K562 (cell line): Measurements from ENCODE around the gene SERHL2. TPM values are rescaled to one million over a fixed set of nuclear protein-coding genes. Genes with fewer than 3 reads are reported as not detected.

Source experiments
- ATAC-seq: fragments of 200-7000 bp; cut with Tn5 transposase; 3 replicates; pipeline ENCODE4 v1.9.1; 2020; ENCODE audit warnings: moderate library complexity
- BruUV-seq: library from RNA; stranded (reverse); fragments of 400-500 nt; replicated peaks from 2 replicates; lab custom pipeline; 2021; lab: Mats Ljungman, UMichigan
- CTCF ChIA-PET: fragments of 300-600 bp; formaldehyde crosslinking; extraction: SDS; loops from one replicate; lab custom pipeline; 2021; ENCODE audit warnings: low intra/inter-chr PET ratio; lab: Yijun Ruan, JAX
- POLR2A ChIA-PET: fragments of 300-600, 350-650 bp; sonication (Branson Sonifier 250); formaldehyde crosslinking; extraction: SDS; loops from one replicate; lab custom pipeline; 2021; ENCODE audit warnings: antibody characterized with exemption, inconsistent platforms; lab: Yijun Ruan, JAX
- DNase-seq, 4 experiments: peaks; one replicate each; pipeline versions ENCODE4 v3.0.0 to v3.0.0-alpha.2; 2011 to 2018; ENCODE audit warnings: low spot score in 3 of 4, mixed read lengths in 3 of 4; ENCODE audit errors: extremely low read depth in 1 of 4
- FAIRE-seq: peaks from 2 replicates; lab custom pipeline; 2011; peaks lifted over from hg19 to GRCh38; lab: Jason Lieb, UNC
- H2AFZ ChIP-seq: 2 replicates; pipeline ENCODE4 v1.6.0; 2011; ENCODE audit warnings: low read depth, low read length, control low read depth, inconsistent platforms
- H3K27ac ChIP-seq: fragments of 200-600 bp; 3 replicates; pipeline ENCODE4 v1.8.0; 2011; ENCODE audit warnings: low read depth, mild to moderate bottlenecking, control low read depth, inconsistent platforms, low read length, moderate library complexity, mixed read lengths; ENCODE audit errors: extremely low read depth
- H3K27me3 ChIP-seq, 2 experiments: fragments of 300-600 bp in 1 of 2; 2 replicates in 1 of 2; 3 replicates in 1 of 2; pipeline versions ENCODE4 v1.6.0 to v1.8.0; 2011; ENCODE audit warnings: inconsistent platforms in 2 of 2, low read length in 2 of 2, mild to moderate bottlenecking in 1 of 2, mixed read lengths in 1 of 2, moderate library complexity in 1 of 2; ENCODE audit not compliant: control insufficient read depth in 2 of 2, insufficient read depth in 2 of 2
- H3K36me3 ChIP-seq: fragments of 300-600 bp; 3 replicates; pipeline ENCODE4 v1.8.0; 2011; ENCODE audit warnings: mild to moderate bottlenecking, low read length, inconsistent platforms; ENCODE audit not compliant: control insufficient read depth, insufficient read depth
- H3K4me1 ChIP-seq, 2 experiments: fragments of 200-600 bp in 1 of 2; replicated peaks in 1 of 2; 2 replicates in 1 of 2; 3 replicates in 1 of 2; pipeline versions ENCODE4 v1.5.1 to v1.8.0; 2011; ENCODE audit warnings: inconsistent platforms in 2 of 2, low read length in 2 of 2, mild to moderate bottlenecking in 1 of 2, mixed read lengths in 1 of 2, moderate library complexity in 1 of 2; ENCODE audit not compliant: control insufficient read depth in 2 of 2, insufficient read depth in 2 of 2
- H3K4me2 ChIP-seq: 2 replicates; pipeline ENCODE4 v1.6.1; 2011; ENCODE audit warnings: low read length, control low read depth, inconsistent platforms, mixed read lengths; ENCODE audit not compliant: insufficient read depth
- H3K4me3 ChIP-seq: fragments of 200-600 bp; sonication (generic), shearing (Covaris generic); 2 replicates; pipeline ENCODE4 v1.5.1; 2016; ENCODE audit warnings: control low read depth, inconsistent platforms
- H3K79me2 ChIP-seq: fragments of 200-600 bp; 3 replicates; pipeline ENCODE4 v1.8.0; 2011; ENCODE audit warnings: low read length, inconsistent platforms; ENCODE audit not compliant: control insufficient read depth, insufficient read depth
- H3K9ac ChIP-seq, 2 experiments: 2 replicates each; pipeline versions ENCODE4 v1.6.0 to v1.6.1; 2011; ENCODE audit warnings: low read depth in 2 of 2, low read length in 2 of 2, control low read depth in 1 of 2, inconsistent platforms in 1 of 2, mild to moderate bottlenecking in 1 of 2, mixed read lengths in 1 of 2; ENCODE audit not compliant: insufficient read depth in 1 of 2
- H3K9me1 ChIP-seq: one replicate; pipeline ENCODE4 v1.6.0; 2011; ENCODE audit warnings: inconsistent platforms, mild to moderate bottlenecking, low read length, moderate library complexity; ENCODE audit not compliant: control insufficient read depth, insufficient read depth
- H3K9me3 ChIP-seq: replicated peaks from 2 replicates; pipeline ENCODE4 v1.5.1; 2011; ENCODE audit warnings: low read depth, low read length, inconsistent platforms; ENCODE audit not compliant: control insufficient read depth, insufficient read depth
- H4K20me1 ChIP-seq: replicated peaks from 2 replicates; pipeline ENCODE4 v1.6.1; 2011; ENCODE audit warnings: low read length, inconsistent platforms, mixed read lengths; ENCODE audit not compliant: control insufficient read depth, insufficient read depth
- BRF1 ChIP-seq: IDR thresholded peaks from 3 replicates; pipeline ENCODE4 v1.6.1; 2011; ENCODE audit warnings: borderline replicate concordance, mild to moderate bottlenecking; ENCODE audit not compliant: insufficient read length; ENCODE audit errors: extremely low read depth
- HOMEZ ChIP-seq: fragments of 250-450 bp; sonication (Bioruptor Pico); IDR thresholded peaks from 2 replicates; pipeline ENCODE4 v1.4.0; 2020; ENCODE audit warnings: mild to moderate bottlenecking, moderate library complexity
- MXI1 ChIP-seq: IDR thresholded peaks from 2 replicates; pipeline ENCODE4 v1.6.1; 2011; ENCODE audit warnings: low read depth, mild to moderate bottlenecking, improper control_type of control experiment, low read length
- MYC ChIP-seq, 2 experiments: fragments of 250-450 bp in 1 of 2; sonication (Bioruptor Pico) in 1 of 2; IDR thresholded peaks; 2 replicates each; pipeline versions ENCODE4 v1.5.1 to v1.6.1; 2012 to 2021; ENCODE audit warnings: low read depth in 2 of 2, borderline replicate concordance in 1 of 2, improper control_type of control experiment in 1 of 2, low read length in 1 of 2, mild to moderate bottlenecking in 1 of 2, moderate library complexity in 1 of 2
- RNF2 ChIP-seq: sonication (generic); IDR thresholded peaks from 2 replicates; pipeline ENCODE4 v1.6.1; 2016
- TCF15 ChIP-seq: fragments of 250-450 bp; sonication (Bioruptor Pico); IDR thresholded peaks from 2 replicates; pipeline ENCODE4 v1.8.0; 2022; ENCODE audit warnings: moderate library complexity, mild to moderate bottlenecking, inconsistent platforms
- ZBTB33 ChIP-seq: sonication (generic); formaldehyde crosslinking; IDR thresholded peaks from 2 replicates; pipeline ENCODE4 v1.8.1; 2023; ENCODE audit warnings: mild to moderate bottlenecking, missing genetic modification reagents
- WGBS: fragments of 100-300 bp; shearing (Covaris generic); methylation state at CpG from one replicate; pipeline ENCODE4 v1.1.6; 2016; ENCODE audit warnings: low coverage, mixed read lengths; ENCODE audit not compliant: insufficient coverage; ENCODE audit errors: missing lambda C conversion rate; 5-methylcytosine and 5-hydroxymethylcytosine counted together
- in situ Hi-C: fragments of 300-500 bp; cut with MboI; formaldehyde crosslinking; loops from 4 replicates; pipeline ENCODE4 v1.15.0; 2018; ENCODE audit warnings: inconsistent platforms, mixed read lengths
- intact Hi-C: fragments of 100-400 bp; cut with micrococcal nuclease; formaldehyde crosslinking; loops from 2 replicates; pipeline ENCODE4 v1.14.2; 2022
- polyA plus RNA-seq, 8 experiments: library from polyadenylated mRNA; depleted of rRNA in 4 of 8; stranded (reverse) in 5 of 8; unstranded in 3 of 8; fragments of >200 nt; fragmentation: Nextera tagmentation in 2 of 8; fragmentation: Illumina TruSeq in 1 of 8; extraction: Ambion mirVana in 2 of 8; extraction: Trizol in 1 of 8; gene quantifications; 2 replicates each; pipeline versions ENCODE4 v1.2.1 to v1.2.3, GENCODE V29; 2011 to 2014; ENCODE audit warnings: inconsistent platforms in 1 of 8, missing spikeins in 1 of 8
- total RNA-seq, 7 experiments: library from RNA; depleted of rRNA in 6 of 7; stranded (reverse); fragments of >200 nt in 6 of 7; fragmentation: Illumina TruSeq in 2 of 7; extraction: Trizol in 2 of 7; gene quantifications; 2 replicates each; pipeline versions ENCODE4 v1.2.1 to v1.2.3, GENCODE V29; 2011 to 2021; ENCODE audit warnings: low replicate concordance in 1 of 7
- TF ChIP-seq, protein P1 (sequence below): sonication (generic); formaldehyde crosslinking; IDR thresholded peaks from 2 replicates; pipeline ENCODE4 v1.8.0; 2023; ENCODE audit warnings: mild to moderate bottlenecking, missing genetic modification reagents

Gene SERHL2
- total and polyA plus RNA-seq, 9 of the 15 experiments (the other 6 are each of a cell fraction or from before 2014, with no cell fraction given): 19.9 to 62.6 (median 25.2) TPM

- Histone ChIP-seq H3K9me3 (no peaks in the 10 kb centered on the region), H4K20me1 (0 out of 2 replicates have a peak, but pooled peaks cover 17% of the 10 kb centered on the region), H3K36me3 (peaks cover 49% of the 10 kb centered on the region; the same call in 2 of the 3 replicates), H2AFZ (no peak overlapping the region), H3K27me3 (no peaks in the 10 kb centered on the region), H3K27ac (no peak overlapping the region), H3K4me1 (peaks cover 11 to 21% of the 10 kb centered on the region in 2 experiments; a peak in 4 of 5 replicates), H3K79me2 (peaks cover 75% of the 10 kb centered on the region), H3K9ac (no peak overlapping the region), H3K9me1 (no peaks in the 10 kb centered on the region), H3K4me3 (no peak overlapping the region), H3K4me2 (no peak overlapping the region)
- TF ChIP-seq, protein P1, sequence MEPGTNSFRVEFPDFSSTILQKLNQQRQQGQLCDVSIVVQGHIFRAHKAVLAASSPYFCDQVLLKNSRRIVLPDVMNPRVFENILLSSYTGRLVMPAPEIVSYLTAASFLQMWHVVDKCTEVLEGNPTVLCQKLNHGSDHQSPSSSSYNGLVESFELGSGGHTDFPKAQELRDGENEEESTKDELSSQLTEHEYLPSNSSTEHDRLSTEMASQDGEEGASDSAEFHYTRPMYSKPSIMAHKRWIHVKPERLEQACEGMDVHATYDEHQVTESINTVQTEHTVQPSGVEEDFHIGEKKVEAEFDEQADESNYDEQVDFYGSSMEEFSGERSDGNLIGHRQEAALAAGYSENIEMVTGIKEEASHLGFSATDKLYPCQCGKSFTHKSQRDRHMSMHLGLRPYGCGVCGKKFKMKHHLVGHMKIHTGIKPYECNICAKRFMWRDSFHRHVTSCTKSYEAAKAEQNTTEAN: no peak
- TF ChIP-seq BRF1 (no peak), RNF2 (no peak), HOMEZ (CRISPR knock-in tag) (no peak), MYC (IDR thresholded peaks at IDR 0.05; ENCODE audit: low read depth, low read length) (no peak), MYC (CRISPR knock-in tag; IDR thresholded peaks at IDR 0.05; ENCODE audit: borderline replicate concordance, low read depth) (no peak), ZBTB33 (CRISPR knock-in tag) (no peak), TCF15 (CRISPR knock-in tag) (no peak), MXI1 (no peak)
- ChIA-PET CTCF (no interaction called here), POLR2A (interaction anchor here (0.8 to 1.5 kb wide), 2 partner anchors 17 to 47 kb away, joined by 3 read pairs; no protein-coding TSS in a partner anchor)
- 100% methylated on average over 1 of the region's 1 CpG for WGBS
- ATAC-seq (no peak), FAIRE-seq (no peak), DNase-seq (no peak)
- in situ Hi-C loops: no loop called here
- BruUV-seq: no TSS peak
- intact Hi-C loops: no loop called here
Measured at GRCh38 chr22:42611051-42611450, 57.3 kb downstream of the SERHL2 start.
